GM12878 (cell line): Measurements from ENCODE around the gene IMMP2L.

Experiments
- BMI1 ChIP-seq: fragments of 450-650 bp; IDR thresholded peaks from 2 replicates; pipeline ENCODE4 v1.6.1; 2016; ENCODE audit warnings: mild to moderate bottlenecking, moderate library complexity, borderline replicate concordance
- CTCF ChIP-seq, 3 experiments: IDR thresholded peaks in 2 of 3; conservative IDR thresholded peaks in 1 of 3; 2 replicates each; pipeline ENCODE4 v1.5.1; 2011; ENCODE audit warnings: low read depth in 3 of 3, low read length in 3 of 3, mild to moderate bottlenecking in 3 of 3, control low read depth in 2 of 3, moderate library complexity in 2 of 3, inconsistent platforms in 1 of 3, mixed read lengths in 1 of 3; ENCODE audit not compliant: control insufficient read depth in 2 of 3, insufficient read depth in 1 of 3; ENCODE audit errors: extremely low read depth in 1 of 3
- RFX5 ChIP-seq: IDR thresholded peaks from 2 replicates; pipeline ENCODE4 v1.6.1; 2011; ENCODE audit warnings: low read depth, low read length, improper control_type of control experiment
- SMAD5 ChIP-seq: IDR thresholded peaks from 2 replicates; pipeline ENCODE4 v1.6.1; 2016; ENCODE audit warnings: antibody characterized with exemption, low read depth
- TAF1 ChIP-seq: IDR thresholded peaks from 2 replicates; pipeline ENCODE4 v1.6.1; 2011; ENCODE audit warnings: mild to moderate bottlenecking, low read depth, low read length, borderline replicate concordance
- ZNF274 ChIP-seq: IDR thresholded peaks from one replicate; pipeline ENCODE4 v1.8.0; 2011; ENCODE audit not compliant: insufficient read length, insufficient read depth
- TF ChIP-seq, protein P1 (sequence below): fragments of 450-650 bp; IDR thresholded peaks from 2 replicates; pipeline ENCODE4 v1.6.1; 2017; ENCODE audit warnings: low read depth, mild to moderate bottlenecking, moderate library complexity

DNA sequence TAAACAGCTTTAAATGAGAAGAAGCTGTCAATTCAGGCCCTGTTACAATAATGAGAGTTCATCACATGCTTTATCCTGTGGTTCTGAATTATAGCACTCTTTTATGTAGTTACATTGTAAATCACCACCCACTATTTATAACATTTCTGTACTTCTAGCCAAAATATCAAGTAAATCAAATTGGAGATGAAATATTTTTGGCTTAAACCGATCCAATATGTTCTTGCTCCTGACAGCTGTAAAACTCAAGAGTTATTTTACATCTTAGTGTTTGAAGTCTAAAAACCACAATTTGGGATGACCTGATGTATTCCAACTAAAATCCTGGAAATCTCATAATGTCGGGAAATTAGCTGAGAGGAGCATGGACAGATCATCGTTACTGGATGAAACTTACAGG lies 842.6 kb downstream of the IMMP2L start:
- TF ChIP-seq BMI1 (no peak), TAF1 (no peak), ZNF274 (no peak), SMAD5 (no peak), RFX5 (no peak), CTCF (IDR thresholded peaks at IDR 0.05 in 2 of 3, conservative IDR thresholded peaks at IDR 0.05 in 1 of 3; ENCODE audit: control insufficient read depth in 2 of 3, extremely low read depth in 1 of 3, insufficient read depth in 1 of 3, low read depth in 3 of 3, low read length in 3 of 3) (no peak)
- TF ChIP-seq, protein P1, sequence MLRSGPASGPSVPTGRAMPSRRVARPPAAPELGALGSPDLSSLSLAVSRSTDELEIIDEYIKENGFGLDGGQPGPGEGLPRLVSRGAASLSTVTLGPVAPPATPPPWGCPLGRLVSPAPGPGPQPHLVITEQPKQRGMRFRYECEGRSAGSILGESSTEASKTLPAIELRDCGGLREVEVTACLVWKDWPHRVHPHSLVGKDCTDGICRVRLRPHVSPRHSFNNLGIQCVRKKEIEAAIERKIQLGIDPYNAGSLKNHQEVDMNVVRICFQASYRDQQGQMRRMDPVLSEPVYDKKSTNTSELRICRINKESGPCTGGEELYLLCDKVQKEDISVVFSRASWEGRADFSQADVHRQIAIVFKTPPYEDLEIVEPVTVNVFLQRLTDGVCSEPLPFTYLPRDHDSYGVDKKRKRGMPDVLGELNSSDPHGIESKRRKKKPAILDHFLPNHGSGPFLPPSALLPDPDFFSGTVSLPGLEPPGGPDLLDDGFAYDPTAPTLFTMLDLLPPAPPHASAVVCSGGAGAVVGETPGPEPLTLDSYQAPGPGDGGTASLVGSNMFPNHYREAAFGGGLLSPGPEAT: no peak
